GM21447 (cell line): ENCODE measurements around the gene PKN2.

Experiments
- ATAC-seq: cut with Tn5 transposase; IDR thresholded peaks from one replicate; pipeline ENCODE4 v1.9.1; 2021; ENCODE audit not compliant: unreplicated experiment

PKN2 gene

GRCh38 chr1:88683541-88684481, at the start of gene PKN2:
Gene PKN2, plus strand, starts transcription at chr1:88684273. Its CDS starts 308 bp downstream, at chr1:88684581.
- peak; percentile 80 for ATAC-seq

GRCh38 chr1:88634538-88634937, 49.5 kb upstream of the PKN2 start:
- ATAC-seq: no peak

GRCh38 chr1:88640060-88640459, 44.0 kb upstream of the PKN2 start:
- no peak for ATAC-seq

- no peak for ATAC-seq
Measured at GRCh38 chr1:88645886-88646285, 38.2 kb upstream of the PKN2 start.

- no peak for ATAC-seq
Measured at GRCh38 chr1:88646476-88647248, 37.4 kb upstream of the PKN2 start.

- no peak for ATAC-seq
Measured at GRCh38 chr1:88647249-88647645, 36.8 kb upstream of the PKN2 start.

- ATAC-seq: no peak
Measured at GRCh38 chr1:88647749-88648415, 36.2 kb upstream of the PKN2 start.

GRCh38 chr1:88648706-88649105, 35.4 kb upstream of the PKN2 start:
- ATAC-seq: no peak

GRCh38 chr1:88649932-88650331, 34.1 kb upstream of the PKN2 start:
- no peak for ATAC-seq

- no peak for ATAC-seq
Measured at GRCh38 chr1:88650676-88651418, 33.2 kb upstream of the PKN2 start.

GRCh38 chr1:88655140-88655539, 28.9 kb upstream of the PKN2 start:
- no peak for ATAC-seq

GRCh38 chr1:88655685-88656299, 28.3 kb upstream of the PKN2 start:
- no peak for ATAC-seq

- ATAC-seq: no peak
Measured at GRCh38 chr1:88658419-88658818, 25.7 kb upstream of the PKN2 start.

GRCh38 chr1:88659552-88659951, 24.5 kb upstream of the PKN2 start:
- ATAC-seq: no peak

- ATAC-seq: no peak
Measured at GRCh38 chr1:88661188-88661587, 22.9 kb upstream of the PKN2 start.

GRCh38 chr1:88661951-88662699, 21.9 kb upstream of the PKN2 start:
- peak; percentile 48 for ATAC-seq

GRCh38 chr1:88662723-88663122, 21.4 kb upstream of the PKN2 start:
- no peak for ATAC-seq

- ATAC-seq: no peak
Measured at GRCh38 chr1:88668405-88668804, 15.7 kb upstream of the PKN2 start.

- no peak for ATAC-seq
Measured at GRCh38 chr1:88670462-88670861, 13.6 kb upstream of the PKN2 start.

GRCh38 chr1:88673446-88673845, 10.6 kb upstream of the PKN2 start:
- ATAC-seq: no peak
